ENCODE measurements around the gene VRTN. TPM values are rescaled to one million over a fixed set of nuclear protein-coding genes. Genes with fewer than 3 reads are reported as not detected.

VRTN gene
- total and polyA plus RNA-seq, 9 of the 15 experiments (the other 6 are each of a cell fraction or from before 2014, with no cell fraction given), result 0.05 to 0.09 (median 0.06) TPM; not detected in 6

DNA sequence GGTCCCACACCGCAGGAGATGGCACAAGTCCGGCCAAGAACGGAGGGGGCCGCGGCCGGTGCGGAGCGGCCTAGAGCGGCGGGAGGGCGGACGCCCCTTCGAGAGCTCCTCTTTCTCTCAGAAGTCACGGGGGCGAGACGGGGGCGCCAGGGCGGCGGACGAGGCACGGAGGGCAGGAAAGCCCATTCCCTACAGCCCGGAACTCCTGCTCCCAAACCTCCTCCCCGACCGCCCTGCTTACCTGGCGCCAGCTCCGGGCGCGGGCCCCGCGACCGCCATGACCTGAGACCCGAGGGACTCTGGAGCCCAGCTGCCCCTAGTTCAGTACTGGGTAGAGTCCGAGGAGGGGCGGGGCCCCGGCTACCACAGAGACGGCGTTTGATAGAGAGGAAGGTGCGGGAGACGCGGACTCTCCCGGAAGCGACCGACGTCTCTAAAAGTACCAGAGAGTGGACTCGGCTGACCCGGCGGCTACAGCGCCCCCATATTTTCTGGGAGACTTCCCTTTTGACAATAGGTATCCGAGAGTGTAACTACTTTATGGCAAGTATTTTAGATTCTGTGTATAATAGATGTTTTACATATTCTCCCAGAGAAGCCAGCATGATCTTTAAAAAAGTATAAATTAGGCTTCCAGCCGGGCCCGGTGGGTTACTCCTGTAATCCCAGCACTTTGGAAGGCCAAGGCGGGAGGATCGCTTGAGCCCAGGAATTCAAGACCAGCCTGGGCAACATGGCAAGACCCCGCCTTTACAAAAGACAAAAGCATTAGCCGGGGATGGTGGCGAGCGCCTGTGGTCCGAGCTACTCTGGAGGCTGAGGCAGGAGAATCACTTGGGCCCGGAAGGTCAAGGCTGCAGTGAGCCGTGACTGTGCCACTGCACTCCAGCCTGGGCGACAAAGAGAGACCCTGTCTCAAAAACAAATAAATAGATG, 45.4 kb upstream of the VRTN start, which contains the start of gene ABCD4 (continued):
- TF ChIP-seq, protein P1, sequence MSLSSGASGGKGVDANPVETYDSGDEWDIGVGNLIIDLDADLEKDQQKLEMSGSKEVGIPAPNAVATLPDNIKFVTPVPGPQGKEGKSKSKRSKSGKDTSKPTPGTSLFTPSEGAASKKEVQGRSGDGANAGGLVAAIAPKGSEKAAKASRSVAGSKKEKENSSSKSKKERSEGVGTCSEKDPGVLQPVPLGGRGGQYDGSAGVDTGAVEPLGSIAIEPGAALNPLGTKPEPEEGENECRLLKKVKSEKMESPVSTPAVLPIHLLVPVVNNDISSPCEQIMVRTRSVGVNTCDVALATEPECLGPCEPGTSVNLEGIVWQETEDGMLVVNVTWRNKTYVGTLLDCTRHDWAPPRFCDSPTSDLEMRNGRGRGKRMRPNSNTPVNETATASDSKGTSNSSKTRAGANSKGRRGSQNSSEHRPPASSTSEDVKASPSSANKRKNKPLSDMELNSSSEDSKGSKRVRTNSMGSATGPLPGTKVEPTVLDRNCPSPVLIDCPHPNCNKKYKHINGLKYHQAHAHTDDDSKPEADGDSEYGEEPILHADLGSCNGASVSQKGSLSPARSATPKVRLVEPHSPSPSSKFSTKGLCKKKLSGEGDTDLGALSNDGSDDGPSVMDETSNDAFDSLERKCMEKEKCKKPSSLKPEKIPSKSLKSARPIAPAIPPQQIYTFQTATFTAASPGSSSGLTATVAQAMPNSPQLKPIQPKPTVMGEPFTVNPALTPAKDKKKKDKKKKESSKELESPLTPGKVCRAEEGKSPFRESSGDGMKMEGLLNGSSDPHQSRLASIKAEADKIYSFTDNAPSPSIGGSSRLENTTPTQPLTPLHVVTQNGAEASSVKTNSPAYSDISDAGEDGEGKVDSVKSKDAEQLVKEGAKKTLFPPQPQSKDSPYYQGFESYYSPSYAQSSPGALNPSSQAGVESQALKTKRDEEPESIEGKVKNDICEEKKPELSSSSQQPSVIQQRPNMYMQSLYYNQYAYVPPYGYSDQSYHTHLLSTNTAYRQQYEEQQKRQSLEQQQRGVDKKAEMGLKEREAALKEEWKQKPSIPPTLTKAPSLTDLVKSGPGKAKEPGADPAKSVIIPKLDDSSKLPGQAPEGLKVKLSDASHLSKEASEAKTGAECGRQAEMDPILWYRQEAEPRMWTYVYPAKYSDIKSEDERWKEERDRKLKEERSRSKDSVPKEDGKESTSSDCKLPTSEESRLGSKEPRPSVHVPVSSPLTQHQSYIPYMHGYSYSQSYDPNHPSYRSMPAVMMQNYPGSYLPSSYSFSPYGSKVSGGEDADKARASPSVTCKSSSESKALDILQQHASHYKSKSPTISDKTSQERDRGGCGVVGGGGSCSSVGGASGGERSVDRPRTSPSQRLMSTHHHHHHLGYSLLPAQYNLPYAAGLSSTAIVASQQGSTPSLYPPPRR (CRISPR knock-in tag; IDR thresholded peaks at IDR 0.05; ENCODE audit: borderline replicate concordance), result no peak
- TF ChIP-seq ZNF239 (CRISPR knock-in tag; IDR thresholded peaks at IDR 0.05), result no peak
- TF ChIP-seq, protein P2, sequence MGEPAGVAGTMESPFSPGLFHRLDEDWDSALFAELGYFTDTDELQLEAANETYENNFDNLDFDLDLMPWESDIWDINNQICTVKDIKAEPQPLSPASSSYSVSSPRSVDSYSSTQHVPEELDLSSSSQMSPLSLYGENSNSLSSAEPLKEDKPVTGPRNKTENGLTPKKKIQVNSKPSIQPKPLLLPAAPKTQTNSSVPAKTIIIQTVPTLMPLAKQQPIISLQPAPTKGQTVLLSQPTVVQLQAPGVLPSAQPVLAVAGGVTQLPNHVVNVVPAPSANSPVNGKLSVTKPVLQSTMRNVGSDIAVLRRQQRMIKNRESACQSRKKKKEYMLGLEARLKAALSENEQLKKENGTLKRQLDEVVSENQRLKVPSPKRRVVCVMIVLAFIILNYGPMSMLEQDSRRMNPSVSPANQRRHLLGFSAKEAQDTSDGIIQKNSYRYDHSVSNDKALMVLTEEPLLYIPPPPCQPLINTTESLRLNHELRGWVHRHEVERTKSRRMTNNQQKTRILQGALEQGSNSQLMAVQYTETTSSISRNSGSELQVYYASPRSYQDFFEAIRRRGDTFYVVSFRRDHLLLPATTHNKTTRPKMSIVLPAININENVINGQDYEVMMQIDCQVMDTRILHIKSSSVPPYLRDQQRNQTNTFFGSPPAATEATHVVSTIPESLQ (CRISPR knock-in tag; IDR thresholded peaks at IDR 0.05), result no peak
- no peak for TF ChIP-seq ASH1L (IDR thresholded peaks at IDR 0.05; ENCODE audit: borderline replicate concordance, low read depth, partially characterized antibody)
- no peak for TF ChIP-seq ELF4 (CRISPR knock-in tag; IDR thresholded peaks at IDR 0.05)
- TF ChIP-seq ZNF445 (CRISPR knock-in tag; IDR thresholded peaks at IDR 0.05; ENCODE audit: low read depth), result no peak
- TF ChIP-seq, protein P3, sequence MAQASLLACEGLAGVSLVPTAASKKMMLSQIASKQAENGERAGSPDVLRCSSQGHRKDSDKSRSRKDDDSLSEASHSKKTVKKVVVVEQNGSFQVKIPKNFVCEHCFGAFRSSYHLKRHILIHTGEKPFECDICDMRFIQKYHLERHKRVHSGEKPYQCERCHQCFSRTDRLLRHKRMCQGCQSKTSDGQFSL (CRISPR knock-in tag; IDR thresholded peaks at IDR 0.05), result no peak
- TF ChIP-seq, protein P3 (tag; IDR thresholded peaks at IDR 0.05), result no peak
- no peak for TF ChIP-seq IRF2 (CRISPR knock-in tag; IDR thresholded peaks at IDR 0.05)
- TF ChIP-seq PHB2 (IDR thresholded peaks at IDR 0.05; ENCODE audit: low read depth), result no peak
- TF ChIP-seq, protein P4, sequence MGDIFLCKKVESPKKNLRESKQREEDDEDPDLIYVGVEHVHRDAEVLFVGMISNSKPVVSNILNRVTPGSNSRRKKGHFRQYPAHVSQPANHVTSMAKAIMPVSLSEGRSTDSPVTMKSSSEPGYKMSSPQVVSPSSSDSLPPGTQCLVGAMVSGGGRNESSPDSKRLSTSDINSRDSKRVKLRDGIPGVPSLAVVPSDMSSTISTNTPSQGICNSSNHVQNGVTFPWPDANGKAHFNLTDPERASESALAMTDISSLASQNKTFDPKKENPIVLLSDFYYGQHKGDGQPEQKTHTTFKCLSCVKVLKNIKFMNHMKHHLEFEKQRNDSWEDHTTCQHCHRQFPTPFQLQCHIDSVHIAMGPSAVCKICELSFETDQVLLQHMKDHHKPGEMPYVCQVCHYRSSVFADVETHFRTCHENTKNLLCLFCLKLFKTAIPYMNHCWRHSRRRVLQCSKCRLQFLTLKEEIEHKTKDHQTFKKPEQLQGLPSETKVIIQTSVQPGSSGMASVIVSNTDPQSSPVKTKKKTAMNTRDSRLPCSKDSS (IDR thresholded peaks at IDR 0.05; ENCODE audit: low read depth, partially characterized antibody), result no peak
- no peak for TF ChIP-seq SETDB1 (IDR thresholded peaks at IDR 0.05; ENCODE audit: low read length)
- TF ChIP-seq CBFB (CRISPR knock-in tag; IDR thresholded peaks at IDR 0.05), result no peak
- no peak for TF ChIP-seq MYBL2 (IDR thresholded peaks at IDR 0.05; ENCODE audit: low read depth)
- no peak for TF ChIP-seq MYBL2 (CRISPR knock-in tag; IDR thresholded peaks at IDR 0.05; ENCODE audit: borderline replicate concordance)
- no peak for TF ChIP-seq ZNF212 (CRISPR knock-in tag; IDR thresholded peaks at IDR 0.05)
- TF ChIP-seq CTBP1 (IDR thresholded peaks at IDR 0.05; ENCODE audit: borderline replicate concordance), result no peak; the same call in 1 of the 2 replicates
- no peak for TF ChIP-seq PRMT5 (CRISPR knock-in tag; IDR thresholded peaks at IDR 0.05)
